Mesothelial cell of epicardium (in vitro differentiated cells): ENCODE results near the gene UXT. TPM values are rescaled to one million over a fixed set of nuclear protein-coding genes. Genes with fewer than 3 reads are reported as not detected.

Source experiments
- DNase-seq, 2 experiments: peaks; one replicate each; pipeline ENCODE4 v3.0.0; 2021; ENCODE audit warnings: low spot score in 2 of 2; ENCODE audit not compliant: unreplicated experiment in 2 of 2
- H3K27ac Mint-ChIP-seq: 2 replicates; pipeline ENCODE4 v1.8.0; 2021; ENCODE audit warnings: mixed read lengths
- H3K27me3 Mint-ChIP-seq: 2 replicates; pipeline ENCODE4 v1.8.0; 2021; ENCODE audit warnings: low read depth, mixed read lengths
- H3K36me3 Mint-ChIP-seq: 2 replicates; pipeline ENCODE4 v1.8.0; 2021; ENCODE audit warnings: mixed read lengths
- H3K4me1 Mint-ChIP-seq: 2 replicates; pipeline ENCODE4 v1.8.0; 2021; ENCODE audit warnings: mixed read lengths
- H3K4me3 Mint-ChIP-seq: 2 replicates; pipeline ENCODE4 v1.8.0; 2021; ENCODE audit warnings: mild to moderate bottlenecking, moderate library complexity, mixed read lengths
- H3K9me3 Mint-ChIP-seq: 2 replicates; pipeline ENCODE4 v1.8.0; 2021; ENCODE audit warnings: mixed read lengths
- total RNA-seq: library from RNA; stranded (reverse); gene quantifications from 3 replicates; pipeline ENCODE4 v1.2.1, GENCODE V29; 2021
- TF ChIP-seq, protein P1 (sequence below): fragments of 200-600 bp; sonication (generic); IDR thresholded peaks from one replicate; pipeline ENCODE4 v1.5.0; 2021; ENCODE audit warnings: antibody characterized with exemption; ENCODE audit not compliant: unreplicated experiment

UXT gene
- total RNA-seq, 1 donor from 2014 or later, result 71.4 TPM

DNA sequence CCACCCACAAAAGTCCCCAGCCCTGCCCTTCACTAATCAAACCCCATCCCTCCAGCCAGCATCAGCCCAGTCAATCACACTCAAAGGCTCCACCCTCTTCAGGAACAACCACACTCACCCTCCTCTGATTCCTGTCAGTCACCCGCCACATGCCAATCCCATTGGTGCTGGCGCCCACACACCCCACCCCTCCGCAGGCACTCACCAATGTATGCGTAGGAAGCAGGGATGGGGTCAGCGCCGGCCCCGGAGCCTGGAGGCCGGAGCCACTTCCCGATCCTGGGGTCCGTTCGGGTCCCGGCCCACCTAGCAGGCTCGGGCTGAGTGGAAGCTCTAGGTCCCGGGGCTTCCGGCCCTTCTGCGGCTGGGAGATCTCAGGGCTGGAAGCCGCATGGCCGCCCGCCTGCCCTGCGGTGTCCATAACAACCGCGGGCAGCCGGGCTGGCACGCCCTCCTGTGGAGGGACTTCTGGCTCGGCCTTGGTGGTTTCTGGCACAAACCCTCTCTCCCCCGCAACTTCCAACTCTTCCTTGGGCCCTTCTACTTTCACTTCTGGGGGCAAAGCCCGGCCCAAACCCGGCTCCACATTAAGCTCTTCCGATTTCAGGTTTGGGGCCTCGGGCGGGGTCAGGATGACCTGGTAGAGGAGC lies 21.3 kb downstream of the UXT start:
- Mint-ChIP-seq H3K27me3 (no peaks in the 10 kb centered on the region), H3K4me3 (no peak overlapping the region), H3K9me3 (peaks cover 20% of the 10 kb centered on the region), H3K27ac (no peak overlapping the region), H3K4me1 (no peaks in the 10 kb centered on the region), H3K36me3 (peaks cover 40% of the 10 kb centered on the region)
- no peak for DNase-seq
- TF ChIP-seq, protein P1, sequence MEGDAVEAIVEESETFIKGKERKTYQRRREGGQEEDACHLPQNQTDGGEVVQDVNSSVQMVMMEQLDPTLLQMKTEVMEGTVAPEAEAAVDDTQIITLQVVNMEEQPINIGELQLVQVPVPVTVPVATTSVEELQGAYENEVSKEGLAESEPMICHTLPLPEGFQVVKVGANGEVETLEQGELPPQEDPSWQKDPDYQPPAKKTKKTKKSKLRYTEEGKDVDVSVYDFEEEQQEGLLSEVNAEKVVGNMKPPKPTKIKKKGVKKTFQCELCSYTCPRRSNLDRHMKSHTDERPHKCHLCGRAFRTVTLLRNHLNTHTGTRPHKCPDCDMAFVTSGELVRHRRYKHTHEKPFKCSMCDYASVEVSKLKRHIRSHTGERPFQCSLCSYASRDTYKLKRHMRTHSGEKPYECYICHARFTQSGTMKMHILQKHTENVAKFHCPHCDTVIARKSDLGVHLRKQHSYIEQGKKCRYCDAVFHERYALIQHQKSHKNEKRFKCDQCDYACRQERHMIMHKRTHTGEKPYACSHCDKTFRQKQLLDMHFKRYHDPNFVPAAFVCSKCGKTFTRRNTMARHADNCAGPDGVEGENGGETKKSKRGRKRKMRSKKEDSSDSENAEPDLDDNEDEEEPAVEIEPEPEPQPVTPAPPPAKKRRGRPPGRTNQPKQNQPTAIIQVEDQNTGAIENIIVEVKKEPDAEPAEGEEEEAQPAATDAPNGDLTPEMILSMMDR, result no peak

GRCh38 chrX:47634871-47635575 lies 24.0 kb downstream of the UXT start:
- Mint-ChIP-seq H3K27ac (no peak overlapping the region), H3K36me3 (peaks cover 22% of the 10 kb centered on the region), H3K4me3 (no peak overlapping the region), H3K9me3 (peaks cover 12% of the 10 kb centered on the region), H3K4me1 (no peaks in the 10 kb centered on the region), H3K27me3 (no peaks in the 10 kb centered on the region)
- TF ChIP-seq, protein P1, result no peak
- DNase-seq, result no peak

DNA sequence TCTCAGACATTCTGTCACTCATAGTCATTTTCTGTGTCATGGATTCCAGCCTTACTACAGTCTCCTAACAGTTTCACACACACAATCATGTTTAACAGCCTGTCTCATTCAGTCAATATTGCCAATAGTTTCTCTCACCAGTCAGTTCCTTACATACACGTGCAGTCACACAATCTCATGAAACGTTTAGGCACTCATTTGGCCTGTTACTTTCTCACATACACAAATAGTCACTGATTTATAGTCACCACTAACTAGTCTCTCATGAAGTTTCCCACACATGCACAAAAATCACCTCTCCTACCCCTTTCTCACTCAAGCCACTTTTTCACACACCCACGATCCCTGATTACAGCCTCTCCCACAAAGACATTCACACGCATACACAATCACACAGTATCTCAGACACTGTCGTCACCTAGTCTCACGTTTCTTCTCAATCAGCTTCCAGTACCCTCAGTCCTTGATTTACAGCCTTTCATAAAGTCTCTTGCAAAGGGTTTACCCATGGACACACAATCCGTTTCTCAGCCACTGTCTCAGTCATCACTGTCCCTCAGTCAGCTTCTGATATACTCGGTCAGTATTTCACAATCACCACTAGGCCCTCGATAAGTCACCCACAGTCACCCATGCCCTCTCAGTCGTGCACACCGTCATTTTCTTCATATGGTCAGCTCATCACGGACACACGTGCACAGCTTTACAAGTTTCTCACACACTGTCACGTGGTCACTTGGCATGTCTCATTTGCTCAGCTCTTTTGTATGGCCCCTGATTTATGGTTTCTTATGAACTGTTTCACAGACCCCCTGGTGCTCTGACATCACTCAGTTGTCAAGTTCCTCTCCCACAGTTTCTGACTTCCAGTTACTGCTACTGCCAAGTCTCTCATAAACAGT lies 25.0 kb downstream of the UXT start:
- peaks cover 5% of the 10 kb centered on the region for H3K9me3 Mint-ChIP-seq
- H3K27ac Mint-ChIP-seq, result no peak overlapping the region
- H3K36me3 Mint-ChIP-seq, result peaks cover 14% of the 10 kb centered on the region
- H3K27me3 Mint-ChIP-seq, result no peaks in the 10 kb centered on the region
- no peaks in the 10 kb centered on the region for H3K4me1 Mint-ChIP-seq
- TF ChIP-seq, protein P1, result no peak
- H3K4me3 Mint-ChIP-seq, result no peak overlapping the region
- DNase-seq, result no peak

GRCh38 chrX:47632666-47633065 lies 26.3 kb downstream of the UXT start:
- Mint-ChIP-seq H3K27ac (no peak overlapping the region), H3K9me3 (peaks cover 10% of the 10 kb centered on the region), H3K36me3 (peaks cover 9% of the 10 kb centered on the region), H3K4me1 (no peaks in the 10 kb centered on the region), H3K4me3 (no peak overlapping the region), H3K27me3 (no peaks in the 10 kb centered on the region)
- TF ChIP-seq, protein P1, result no peak
- no peak for DNase-seq

GRCh38 chrX:47631676-47632075 lies 27.3 kb downstream of the UXT start:
- no peak overlapping the region for H3K27ac Mint-ChIP-seq
- peaks cover 3% of the 10 kb centered on the region for H3K36me3 Mint-ChIP-seq
- DNase-seq, result no peak
- H3K4me1 Mint-ChIP-seq, result no peaks in the 10 kb centered on the region
- TF ChIP-seq, protein P1, result no peak
- no peaks in the 10 kb centered on the region for H3K27me3 Mint-ChIP-seq
- H3K9me3 Mint-ChIP-seq, result peaks cover 10% of the 10 kb centered on the region
- no peak overlapping the region for H3K4me3 Mint-ChIP-seq
